ENCODE results near the gene CDK3. TPM values are rescaled to one million over a fixed set of nuclear protein-coding genes. Genes with fewer than 3 reads are reported as not detected.
A peak's percentile ranks its signal among the peaks of the same experiment; 100 is the strongest.

The CDK3 gene
- total RNA-seq, 1 experiment from 2014 or later = 11.7 TPM

- no peak overlapping the region for H3K9ac ChIP-seq (ENCODE audit: extremely low read depth, insufficient read length, low read length)
- no peak overlapping the region for H4K5ac ChIP-seq (ENCODE audit: insufficient read length, low read depth, low read length)
- no peaks in the 10 kb centered on the region for H3K9me3 Mint-ChIP-seq
- WGBS (ENCODE audit: extremely low coverage, insufficient read length, low lambda C conversion rate) = 100% methylated on average over 1 of the region's 9 CpGs
- no peak overlapping the region for H3K4ac ChIP-seq (ENCODE audit: low read depth, low read length)
- no peaks in the 10 kb centered on the region for H3K79me1 ChIP-seq (ENCODE audit: insufficient read depth, low read depth, low read length, poor library complexity, severe bottlenecking)
- H3T11ph ChIP-seq (ENCODE audit: low read length) = no peak overlapping the region
- H4K91ac ChIP-seq (ENCODE audit: insufficient read length, low read depth, low read length) = no peak overlapping the region
- peaks cover 10 to 38% (median 34%) of the 10 kb centered on the region in 3 experiments; a peak in 6 of 7 replicates for H3K36me3 Mint-ChIP-seq (ENCODE audit: insufficient read depth in 1 of 3, low read depth in 3 of 3)
- no peak overlapping the region for H2AK5ac ChIP-seq (ENCODE audit: insufficient read length, low read length)
- no peak for DNase-seq
- TF ChIP-seq CTCF (conservative IDR thresholded peaks at IDR 0.05) = no peak
- no peaks in the 10 kb centered on the region for H3K27me3 ChIP-seq (ENCODE audit: insufficient read depth, low read length)
- H3K79me2 ChIP-seq (ENCODE audit: insufficient read depth, low read length) = no peaks in the 10 kb centered on the region
- H3K9me3 ChIP-seq (ENCODE audit: control insufficient read depth, low read depth, low read length) = no peaks in the 10 kb centered on the region
- no peak overlapping the region for H2BK12ac ChIP-seq (ENCODE audit: insufficient read length, low read depth, low read length)
- no peak overlapping the region for H2BK5ac ChIP-seq (ENCODE audit: insufficient read length, low read length)
- H3K27ac Mint-ChIP-seq = 0 out of 7 replicates have a peak overlapping the region, but pooled peaks of 1 of the 3 experiments have one; percentile 15
- H3K4me3 Mint-ChIP-seq = peak overlapping the region; percentile 5 to 22; a peak in 3 of 5 replicates
- no peak overlapping the region for H2AFZ ChIP-seq (ENCODE audit: low read length)
- H4K20me1 ChIP-seq (ENCODE audit: control insufficient read depth, insufficient read depth, insufficient read length) = no peaks in the 10 kb centered on the region
- peaks cover 30 to 33% of the 10 kb centered on the region in 2 experiments for H3K4me1 Mint-ChIP-seq
- no peak overlapping the region for H3K23ac ChIP-seq (ENCODE audit: insufficient read length, low read depth, low read length)
- H3K14ac ChIP-seq (ENCODE audit: insufficient read depth, low read length) = no peak overlapping the region
- no peak overlapping the region for H3K56ac ChIP-seq (ENCODE audit: insufficient read length, low read depth, low read length)
- peaks cover 11% of the 10 kb centered on the region for H3K23me2 ChIP-seq (ENCODE audit: insufficient read length, low read depth, low read length, poor library complexity, severe bottlenecking)
- no peak overlapping the region for H4K8ac ChIP-seq (replicated peaks; ENCODE audit: insufficient read length, low read depth, low read length)
- H3K27me3 Mint-ChIP-seq (ENCODE audit: low read depth) = no peaks in the 10 kb centered on the region
- H2BK15ac ChIP-seq (ENCODE audit: low read depth, low read length) = no peak overlapping the region
- H2BK20ac ChIP-seq (ENCODE audit: low read depth, low read length, poor library complexity, severe bottlenecking) = no peak overlapping the region
- no peak overlapping the region for H3K18ac ChIP-seq (ENCODE audit: insufficient read length, low read depth, low read length)
- no peak overlapping the region for H2BK120ac ChIP-seq (ENCODE audit: low read depth, low read length, poor library complexity, severe bottlenecking)
- H3K4me2 ChIP-seq (ENCODE audit: insufficient read depth, insufficient read length, low read length) = no peak overlapping the region
- no peak overlapping the region for H3K27ac ChIP-seq (ENCODE audit: insufficient read length, low read depth, low read length)
- no peaks in the 10 kb centered on the region for H3K4me1 ChIP-seq (ENCODE audit: insufficient read depth, low read length)
These were observed 24.3 kb upstream of the CDK3 start for GRCh38 chr17:75976175-75976848.

Data from H9 (cell line).